HepG2 (cell line): ENCODE data around the gene RABGEF1.

Experiments
- BCL6 ChIP-seq: IDR thresholded peaks from 2 replicates; pipeline ENCODE4 v1.6.1; 2016; ENCODE audit warnings: missing genetic modification reagents, missing compliant biosample characterization
- JUN ChIP-seq: sonication (generic); formaldehyde crosslinking; IDR thresholded peaks from 2 replicates; pipeline ENCODE4 v1.4.0; 2020; ENCODE audit warnings: mild to moderate bottlenecking, missing genetic modification reagents
- NR2F6 ChIP-seq, 2 experiments: IDR thresholded peaks; 2 replicates each; pipeline ENCODE4 v1.6.1; 2016; ENCODE audit warnings: antibody characterized with exemption in 1 of 2, mild to moderate bottlenecking in 1 of 2
- RFXAP ChIP-seq: sonication (generic); formaldehyde crosslinking; IDR thresholded peaks from 2 replicates; pipeline ENCODE4 v1.4.0; 2020; ENCODE audit warnings: missing genetic modification reagents, borderline replicate concordance
- TF ChIP-seq, protein P1 (sequence below): sonication (generic); formaldehyde crosslinking; conservative IDR thresholded peaks from 2 replicates; pipeline ENCODE4 v1.8.1; 2023; ENCODE audit warnings: missing genetic modification reagents

DNA sequence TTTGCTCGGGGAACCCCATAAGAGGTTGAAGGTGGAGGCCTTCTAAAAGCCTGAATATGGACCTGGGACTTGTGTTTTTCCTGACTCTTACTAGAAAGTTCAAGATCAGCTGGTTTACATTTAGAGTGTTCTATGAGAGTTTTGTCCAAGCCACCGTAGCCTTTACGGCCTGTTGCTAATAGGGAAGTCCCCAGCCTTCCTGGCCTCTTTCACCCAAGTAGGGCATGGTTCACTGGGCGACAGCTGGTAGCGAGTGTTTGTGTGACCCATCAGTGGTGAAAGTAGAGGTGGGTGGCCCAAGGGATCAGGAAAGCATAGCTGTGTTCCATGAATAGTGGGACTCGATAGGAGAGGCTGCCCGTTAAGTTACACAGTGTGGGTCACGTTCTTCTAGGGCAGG, 60.1 kb downstream of the RABGEF1 start:
- TF ChIP-seq, protein P1, sequence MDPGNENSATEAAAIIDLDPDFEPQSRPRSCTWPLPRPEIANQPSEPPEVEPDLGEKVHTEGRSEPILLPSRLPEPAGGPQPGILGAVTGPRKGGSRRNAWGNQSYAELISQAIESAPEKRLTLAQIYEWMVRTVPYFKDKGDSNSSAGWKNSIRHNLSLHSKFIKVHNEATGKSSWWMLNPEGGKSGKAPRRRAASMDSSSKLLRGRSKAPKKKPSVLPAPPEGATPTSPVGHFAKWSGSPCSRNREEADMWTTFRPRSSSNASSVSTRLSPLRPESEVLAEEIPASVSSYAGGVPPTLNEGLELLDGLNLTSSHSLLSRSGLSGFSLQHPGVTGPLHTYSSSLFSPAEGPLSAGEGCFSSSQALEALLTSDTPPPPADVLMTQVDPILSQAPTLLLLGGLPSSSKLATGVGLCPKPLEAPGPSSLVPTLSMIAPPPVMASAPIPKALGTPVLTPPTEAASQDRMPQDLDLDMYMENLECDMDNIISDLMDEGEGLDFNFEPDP (CRISPR knock-in tag), result no peak
- TF ChIP-seq RFXAP (CRISPR knock-in tag) (no peak), JUN (no peak), NR2F6 (IDR thresholded peaks at IDR 0.05) (no peak), NR2F6 (CRISPR knock-in tag; IDR thresholded peaks at IDR 0.05) (no peak), BCL6 (CRISPR knock-in tag) (no peak)
